GM21515 (cell line): Measurements from ENCODE around the gene TEP1.
"Not testable (repeated sequence)": the region's sequence is repeated elsewhere in the genome, so short reads cannot be mapped to it uniquely, and the experiment has no call there.

Experiments used
- ATAC-seq: cut with Tn5 transposase; IDR thresholded peaks from one replicate; pipeline ENCODE4 v1.9.1; 2021; ENCODE audit not compliant: unreplicated experiment

Gene TEP1

DNA sequence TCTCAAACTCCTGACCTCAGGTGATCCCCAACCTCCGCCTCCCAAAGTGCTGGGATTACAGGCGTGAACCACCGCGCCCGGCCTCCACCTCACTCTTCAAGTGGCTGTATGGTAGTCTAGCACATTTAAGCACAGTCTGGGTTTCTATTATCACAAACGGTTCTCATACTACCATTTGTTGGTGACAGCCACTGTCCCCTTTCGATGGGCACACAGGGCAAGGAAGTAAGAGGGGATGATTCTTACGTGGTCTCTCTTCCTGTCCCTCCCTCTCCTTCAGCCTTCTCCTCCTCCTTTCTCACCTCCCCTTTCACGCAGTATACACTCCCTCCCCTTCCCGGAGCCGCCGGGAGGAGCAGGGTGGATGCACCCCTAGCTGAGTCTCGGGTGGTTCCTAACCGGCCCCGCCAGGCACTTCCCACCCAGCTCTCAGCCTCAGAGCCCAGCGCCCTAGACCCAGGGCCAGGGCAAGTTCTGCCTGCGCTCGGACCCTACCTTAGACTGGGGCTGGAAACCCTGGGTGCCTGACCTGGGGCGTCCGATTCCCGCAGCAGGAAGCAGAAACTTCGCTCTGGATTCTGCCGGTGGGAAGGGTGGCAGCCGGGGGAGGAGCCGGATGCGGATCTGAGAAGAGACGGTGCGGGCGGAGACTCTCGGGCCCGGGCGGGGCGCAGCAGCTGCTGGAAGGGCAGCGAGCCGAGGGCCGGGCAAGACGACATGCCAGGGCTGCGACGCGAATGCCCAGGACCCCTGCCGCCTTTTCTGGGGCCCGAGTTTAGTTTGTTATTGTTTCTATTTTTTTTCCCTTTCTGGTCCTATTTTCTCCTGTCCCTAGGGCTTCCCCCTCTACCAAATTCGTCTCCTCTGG, at the start of gene TEP1:
Gene TEP1, minus strand, starts transcription at position 626 of the 868 bp plus-strand sequence. CDS start 5,062 bp downstream, outside the sequence.
- peak; percentile 55 for ATAC-seq

GRCh38 chr14:20461225-20462141, 48.2 kb upstream of the TEP1 start, which contains the start of gene PIP4P1:
TSS of gene PIP4P1 (minus strand) at chr14:20461434. CDS start at chr14:20461325, 109 bp downstream.
- ATAC-seq, result peak; percentile 90

GRCh38 chr14:20460458-20461224, 47.3 kb upstream of the TEP1 start:
- peak; percentile 6 for ATAC-seq

- ATAC-seq, result no peak
Measured at GRCh38 chr14:20458031-20458789, 44.9 kb upstream of the TEP1 start.

- ATAC-seq, result no peak
Measured at GRCh38 chr14:20456971-20457370, 43.7 kb upstream of the TEP1 start.

GRCh38 chr14:20455355-20456300, 42.3 kb upstream of the TEP1 start:
- ATAC-seq, result peak; percentile 46

GRCh38 chr14:20454516-20455354, 41.4 kb upstream of the TEP1 start, which contains the start of the genes APEX1 and OSGEP:
TSS of gene APEX1 (plus strand) at chr14:20455226. CDS start at chr14:20455646, 420 bp downstream.
TSS of gene OSGEP (minus strand) at chr14:20454812. CDS start at chr14:20454683, 129 bp downstream.
- ATAC-seq, result peak; percentile 81

DNA sequence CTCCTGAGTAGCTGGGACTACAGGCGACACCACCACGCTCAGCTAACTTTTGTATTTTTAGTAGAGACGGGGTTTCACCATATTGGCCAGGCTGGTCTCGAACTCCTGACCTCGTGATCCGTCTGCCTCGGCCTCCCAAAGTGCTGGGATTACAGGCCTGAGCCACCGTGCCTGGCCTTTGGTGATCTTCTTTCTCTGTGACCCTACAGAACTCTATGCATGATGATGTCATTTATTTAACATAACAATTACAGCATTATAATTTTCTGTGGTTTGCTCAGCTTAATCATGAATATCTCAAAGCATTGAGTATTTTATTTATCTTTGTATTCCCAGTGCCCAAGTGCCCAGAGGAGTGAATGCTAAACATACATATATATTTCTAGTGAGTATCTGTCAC, 39.5 kb upstream of the TEP1 start:
- ATAC-seq, result not testable (repeated sequence)

DNA sequence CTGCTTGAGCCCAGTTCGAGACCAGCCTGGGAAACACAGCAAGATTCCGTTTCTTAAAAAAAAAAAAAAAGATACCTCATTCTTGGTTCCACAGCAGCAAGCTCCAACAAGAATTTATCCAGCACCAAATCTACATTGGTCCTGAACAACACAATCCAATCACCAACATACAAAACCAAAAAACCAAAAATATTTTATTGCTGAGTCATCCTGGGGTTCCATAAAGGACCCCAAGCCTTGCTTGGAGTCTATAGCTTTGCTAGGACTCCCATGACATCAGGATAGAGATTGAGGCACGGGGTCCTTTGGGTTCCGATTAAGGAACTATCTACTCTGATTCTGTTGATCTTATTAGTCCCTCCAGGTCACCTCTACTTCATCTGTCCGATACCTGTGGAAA, 33.6 kb upstream of the TEP1 start:
- ATAC-seq, result no peak

DNA sequence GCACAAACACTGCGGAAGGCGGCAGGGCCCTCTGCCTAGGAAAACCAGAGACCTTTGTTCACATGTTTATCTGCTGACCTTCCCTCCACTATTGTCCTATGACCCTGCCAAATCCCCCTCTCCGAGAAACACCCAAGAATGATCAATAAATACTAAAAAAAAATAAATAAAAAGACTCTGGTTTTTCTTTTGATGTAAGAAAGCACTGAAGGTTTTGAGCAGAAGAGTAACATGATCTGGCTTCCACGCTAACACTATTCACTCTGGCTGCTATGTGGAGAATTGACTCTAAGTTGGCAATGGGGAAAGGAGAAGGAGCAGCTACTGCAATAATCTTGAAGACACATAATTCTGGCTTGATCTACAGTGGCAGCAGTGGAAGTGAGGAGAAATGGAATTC, 30.3 kb upstream of the TEP1 start:
- ATAC-seq, result not testable (repeated sequence)

DNA sequence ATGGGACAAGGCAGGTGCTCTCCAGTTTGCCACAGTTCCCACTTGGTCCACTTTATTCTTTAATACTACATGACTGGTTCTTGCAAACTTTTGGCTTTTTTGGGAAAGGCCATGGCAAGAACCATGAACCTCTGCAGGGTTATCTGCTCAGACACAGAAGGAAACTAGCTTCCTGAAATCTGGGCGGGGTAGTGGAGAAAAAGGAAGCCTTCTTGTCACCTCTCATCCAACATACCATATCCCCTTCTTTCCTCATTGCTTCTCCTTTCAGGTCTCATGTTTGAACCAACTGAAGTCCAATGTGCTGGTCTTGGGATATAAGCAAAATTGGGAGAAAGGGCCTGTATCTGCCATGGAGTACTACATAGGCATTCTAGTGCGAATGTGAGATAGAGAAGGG, 28.2 kb upstream of the TEP1 start:
- no peak for ATAC-seq

DNA sequence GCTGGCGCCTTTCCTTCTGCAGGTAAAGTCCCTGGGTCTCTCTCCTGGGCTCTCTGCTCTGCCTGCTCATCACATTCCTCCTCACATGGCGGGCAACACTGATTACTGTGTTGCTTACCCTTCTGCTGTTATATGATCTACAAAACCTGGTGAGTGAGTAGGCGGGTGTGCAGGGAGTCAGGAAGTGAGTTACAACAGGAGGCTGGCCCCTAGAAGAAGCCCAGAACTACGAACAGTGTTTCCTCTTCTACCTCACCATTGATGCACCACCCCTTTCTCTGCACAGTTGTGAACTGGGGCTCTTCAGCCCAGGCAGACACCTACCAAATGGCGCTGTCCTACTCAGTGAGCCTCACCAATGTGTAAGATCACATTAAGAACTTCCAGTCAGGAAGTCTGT, 27.6 kb upstream of the TEP1 start:
- no peak for ATAC-seq

DNA sequence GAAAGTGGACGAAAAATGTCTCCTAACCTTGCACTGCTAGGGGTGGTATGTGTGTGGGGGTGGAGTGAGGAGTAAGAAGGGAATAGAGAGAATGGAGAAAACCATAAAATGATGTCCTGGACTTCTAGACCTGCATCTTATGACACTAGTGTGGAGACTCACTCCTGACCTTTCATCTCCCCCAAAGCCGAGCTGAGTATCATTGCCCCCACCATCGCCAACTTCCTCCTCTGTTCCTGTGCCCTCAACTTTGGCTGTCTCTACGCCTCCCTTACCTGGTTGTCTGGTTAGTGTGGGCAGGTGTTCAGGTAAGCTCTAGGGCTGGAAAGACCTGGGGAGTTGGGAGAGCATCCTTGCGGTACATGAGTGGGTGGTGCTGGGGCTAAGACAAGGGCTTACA, 27.2 kb upstream of the TEP1 start:
- no peak for ATAC-seq

- no peak for ATAC-seq
Measured at GRCh38 chr14:20438664-20439063, 25.4 kb upstream of the TEP1 start.

DNA sequence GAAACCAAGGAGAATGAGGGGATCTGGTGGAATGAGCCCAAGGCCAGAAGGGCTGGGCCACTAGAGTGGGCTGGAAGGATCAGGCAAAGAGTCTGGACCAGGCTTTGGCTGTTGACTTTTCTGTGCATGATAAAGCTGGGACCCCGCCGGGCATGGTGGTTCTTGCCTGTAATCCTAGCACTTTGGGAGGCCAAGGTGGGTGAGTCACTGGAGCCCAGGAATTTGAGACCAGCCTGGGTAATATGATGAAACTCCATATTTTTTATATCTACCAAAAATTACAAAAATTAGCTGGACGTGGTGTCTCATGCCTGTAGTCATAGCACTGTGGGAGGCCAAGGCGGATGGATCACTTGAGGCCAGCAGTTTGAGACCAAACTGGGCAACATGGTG, 23.1 kb upstream of the TEP1 start:
- no peak for ATAC-seq

DNA sequence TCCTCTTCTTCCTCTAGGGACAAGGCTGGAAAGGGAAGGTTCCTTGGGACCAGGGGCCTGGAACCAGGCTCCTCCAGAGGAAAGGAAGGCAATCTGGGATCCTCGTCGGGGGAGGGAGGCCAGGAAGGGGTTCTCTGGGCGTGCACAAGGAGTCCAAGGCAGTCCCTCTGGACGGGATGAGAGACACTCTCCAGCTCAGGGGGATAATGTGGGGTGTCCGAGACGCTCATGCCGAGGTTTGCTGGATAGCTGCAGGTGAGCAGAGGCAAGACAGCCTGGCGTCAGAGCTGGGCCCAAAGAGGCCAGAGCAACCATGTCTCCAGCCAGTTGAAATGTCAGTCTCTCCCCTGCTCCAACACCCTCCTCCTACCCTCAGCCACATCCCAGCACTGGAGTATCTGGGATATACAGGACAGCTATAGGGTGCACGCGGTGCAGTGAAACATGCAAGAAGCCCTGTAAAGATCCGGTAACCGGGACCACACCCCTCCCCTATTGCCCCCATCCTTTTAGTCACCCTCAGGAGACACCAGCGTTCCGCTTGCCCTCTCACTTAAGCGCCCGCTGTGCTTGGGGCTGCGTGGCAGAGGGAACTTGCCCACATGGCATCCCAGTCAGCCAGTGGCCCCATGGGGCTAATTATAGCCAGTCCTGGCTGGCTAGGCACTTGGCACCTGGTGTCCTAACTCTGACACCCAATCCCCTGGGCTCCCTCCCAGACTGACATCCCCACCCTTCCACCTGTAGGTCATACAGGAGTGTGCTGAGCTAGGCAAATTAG, 22.5 kb upstream of the TEP1 start, which contains the start of gene KLHL33:
Gene KLHL33, minus strand, starts transcription at position 585 of the 781 bp plus-strand sequence. Its CDS starts 355 bp downstream, at position 230.
- ATAC-seq, result no peak
